WI38 (cell line): ENCODE measurements around the gene HNRNPM.

Source experiments
- H3K4me3 ChIP-seq: 2 replicates; pipeline ENCODE4 v1.5.1; 2011; ENCODE audit warnings: low read depth, mild to moderate bottlenecking, control low read depth, low read length
- TF ChIP-seq, protein P1 (sequence below): IDR thresholded peaks from 2 replicates; pipeline ENCODE4 v1.5.1; 2012; ENCODE audit warnings: low read depth, mild to moderate bottlenecking, control low read depth, low read length

Gene HNRNPM

DNA sequence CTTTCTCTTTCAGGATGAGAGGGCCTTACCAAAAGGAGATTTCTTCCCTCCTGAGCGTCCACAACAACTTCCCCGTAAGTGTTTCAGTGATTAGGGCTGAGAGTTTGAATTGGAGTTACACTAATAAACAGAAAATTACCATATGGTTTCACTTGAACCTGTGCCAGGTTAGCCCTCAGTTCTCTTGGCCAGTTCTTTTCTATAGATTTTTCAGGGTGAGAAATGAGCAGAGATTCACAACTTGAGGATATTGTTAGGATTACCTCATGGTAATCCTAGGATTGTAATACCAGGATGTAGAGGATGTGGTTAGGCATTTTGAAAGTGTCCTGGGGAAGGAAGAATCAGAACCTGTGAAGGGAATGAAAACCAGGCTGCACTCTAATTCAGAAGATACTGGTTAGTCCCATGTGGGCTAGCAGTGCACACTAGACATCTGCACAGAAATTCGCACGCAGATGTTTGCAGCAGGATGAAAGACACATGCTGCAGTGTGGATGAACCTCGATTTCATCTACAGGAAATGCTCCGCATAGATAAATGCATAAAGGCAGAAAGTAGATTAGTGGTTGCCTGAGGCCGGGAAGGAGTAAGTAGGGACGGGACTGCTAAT, 24.1 kb downstream of the HNRNPM start:
- no peak overlapping the region for H3K4me3 ChIP-seq
- TF ChIP-seq, protein P1, sequence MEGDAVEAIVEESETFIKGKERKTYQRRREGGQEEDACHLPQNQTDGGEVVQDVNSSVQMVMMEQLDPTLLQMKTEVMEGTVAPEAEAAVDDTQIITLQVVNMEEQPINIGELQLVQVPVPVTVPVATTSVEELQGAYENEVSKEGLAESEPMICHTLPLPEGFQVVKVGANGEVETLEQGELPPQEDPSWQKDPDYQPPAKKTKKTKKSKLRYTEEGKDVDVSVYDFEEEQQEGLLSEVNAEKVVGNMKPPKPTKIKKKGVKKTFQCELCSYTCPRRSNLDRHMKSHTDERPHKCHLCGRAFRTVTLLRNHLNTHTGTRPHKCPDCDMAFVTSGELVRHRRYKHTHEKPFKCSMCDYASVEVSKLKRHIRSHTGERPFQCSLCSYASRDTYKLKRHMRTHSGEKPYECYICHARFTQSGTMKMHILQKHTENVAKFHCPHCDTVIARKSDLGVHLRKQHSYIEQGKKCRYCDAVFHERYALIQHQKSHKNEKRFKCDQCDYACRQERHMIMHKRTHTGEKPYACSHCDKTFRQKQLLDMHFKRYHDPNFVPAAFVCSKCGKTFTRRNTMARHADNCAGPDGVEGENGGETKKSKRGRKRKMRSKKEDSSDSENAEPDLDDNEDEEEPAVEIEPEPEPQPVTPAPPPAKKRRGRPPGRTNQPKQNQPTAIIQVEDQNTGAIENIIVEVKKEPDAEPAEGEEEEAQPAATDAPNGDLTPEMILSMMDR = no peak

DNA sequence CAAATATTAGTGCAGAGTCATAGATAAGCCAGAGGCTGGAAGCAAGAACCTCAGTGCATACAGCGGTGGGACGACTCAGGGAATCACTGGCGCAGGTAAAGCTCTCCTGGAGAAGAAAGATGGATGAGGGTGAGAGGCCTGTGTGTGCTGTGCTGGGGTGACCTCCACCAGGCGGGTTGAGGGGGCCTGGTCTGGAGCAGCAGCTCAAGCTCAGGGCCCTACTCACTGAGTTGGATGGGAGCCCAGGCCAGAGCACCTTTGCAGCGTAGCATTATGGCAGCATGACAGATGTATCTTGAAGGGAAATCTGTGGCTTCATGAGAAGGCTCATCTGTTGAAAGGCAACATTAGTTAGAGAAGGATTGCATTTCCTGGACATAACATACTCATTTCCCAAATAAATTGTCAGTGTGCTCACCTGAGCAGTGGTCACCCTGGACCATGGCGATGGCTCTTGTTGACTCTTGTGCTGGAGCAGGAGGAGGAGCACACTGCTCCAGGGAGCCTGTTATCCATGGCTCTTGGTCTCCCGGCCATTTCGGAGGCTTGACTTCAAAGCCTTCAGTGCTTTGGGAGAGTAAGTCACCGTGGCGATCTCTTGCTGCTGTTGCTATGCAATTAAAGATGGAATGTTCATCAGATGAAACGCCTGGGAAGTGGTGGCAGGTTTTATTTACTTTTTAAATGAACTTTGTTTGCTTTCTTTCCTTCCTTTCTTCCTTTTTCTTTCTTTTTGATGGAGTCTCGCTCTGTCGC, 25.0 kb downstream of the HNRNPM start:
- TF ChIP-seq, protein P1 = no peak
- no peak overlapping the region for H3K4me3 ChIP-seq

DNA sequence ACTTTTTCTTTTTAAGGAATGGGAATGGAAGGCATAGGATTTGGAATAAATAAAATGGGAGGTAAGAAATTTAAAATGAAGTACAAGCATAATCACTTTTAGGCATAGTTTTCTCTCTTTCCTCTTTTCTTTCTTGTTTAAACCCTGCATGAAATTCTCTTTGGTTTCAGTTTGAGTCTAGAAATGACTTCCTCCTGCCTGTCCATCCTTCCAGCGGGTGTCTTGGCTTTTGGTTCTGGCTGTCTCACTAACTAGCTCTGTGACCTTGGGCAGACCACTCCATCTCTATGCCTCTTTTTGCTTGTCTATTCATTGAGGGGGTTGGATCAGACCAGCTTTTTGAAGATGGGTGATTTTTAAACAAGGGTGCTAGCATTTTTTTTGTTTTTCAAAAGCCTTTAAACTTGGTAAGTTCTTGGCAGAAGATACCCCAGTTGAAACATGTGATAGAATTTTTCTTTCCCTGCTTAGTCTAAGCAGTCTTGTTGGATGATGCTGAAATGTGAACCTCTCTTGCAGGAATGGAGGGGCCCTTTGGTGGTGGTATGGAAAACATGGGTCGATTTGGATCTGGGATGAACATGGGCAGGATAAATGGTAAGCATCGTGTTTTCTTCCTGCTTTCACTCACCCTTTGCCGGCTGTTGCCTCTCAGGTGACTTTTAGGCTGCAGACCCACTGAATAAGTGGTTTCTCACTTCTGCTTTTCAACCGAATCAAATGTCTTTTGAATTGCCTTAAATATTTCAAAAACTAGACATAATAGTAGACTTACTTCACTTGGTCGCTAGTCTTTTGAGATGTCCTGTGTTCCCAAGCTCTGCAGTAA, 29.1 kb downstream of the HNRNPM start:
- TF ChIP-seq, protein P1 = no peak
- H3K4me3 ChIP-seq = no peak overlapping the region

DNA sequence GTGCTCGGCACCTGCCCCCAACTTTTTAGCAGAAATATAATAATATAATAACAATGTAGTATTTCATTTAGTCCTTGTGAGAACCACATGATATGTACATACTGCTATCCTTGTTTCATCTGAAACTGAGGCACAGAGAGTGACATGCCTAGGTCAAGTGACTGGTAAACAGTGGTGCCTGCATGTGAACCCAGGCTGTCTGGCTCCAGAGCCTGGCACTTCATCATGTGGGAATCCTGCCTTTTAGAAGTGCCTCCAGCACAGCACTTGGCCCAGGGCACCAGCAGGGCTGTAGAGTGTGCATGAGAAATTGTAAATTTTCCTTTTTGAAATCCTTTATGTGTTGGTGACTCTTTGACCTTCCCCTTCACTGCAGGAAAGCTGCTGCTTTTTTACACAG, 30.2 kb downstream of the HNRNPM start:
- no peak overlapping the region for H3K4me3 ChIP-seq
- TF ChIP-seq, protein P1 = no peak

DNA sequence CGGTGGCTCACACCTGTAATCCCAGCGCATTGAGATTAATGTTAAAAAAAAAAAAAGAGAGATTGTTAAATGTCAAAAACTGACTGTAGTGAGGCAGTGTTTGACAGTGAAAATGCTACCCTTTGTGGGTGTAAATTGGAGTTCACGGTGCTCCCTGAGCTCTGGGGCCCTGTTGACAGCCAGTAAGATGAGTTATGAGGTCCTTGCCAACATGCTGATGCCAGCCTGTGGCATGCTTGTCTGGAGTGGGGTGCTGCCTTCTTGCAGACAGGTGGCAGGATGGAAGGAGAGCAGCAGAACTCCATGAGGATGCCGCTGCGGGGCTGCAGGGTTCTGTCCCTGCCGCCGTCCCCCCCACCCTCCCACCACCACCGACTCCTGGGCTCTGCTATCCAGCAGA, 31.7 kb downstream of the HNRNPM start:
- TF ChIP-seq, protein P1 = no peak
- no peak overlapping the region for H3K4me3 ChIP-seq

GRCh38 chr19:8477889-8478288, 33.1 kb downstream of the HNRNPM start:
- TF ChIP-seq, protein P1 = no peak
- H3K4me3 ChIP-seq = no peak overlapping the region
